MCF 10A (cell line): ENCODE measurements around the gene MS4A10. TPM values are rescaled to one million over a fixed set of nuclear protein-coding genes. Genes with fewer than 3 reads are reported as not detected.

Experiments
- BruUV-seq: library from RNA; stranded (reverse); fragments of 400-500 nt; replicated peaks from 2 replicates; lab custom pipeline; 2021; lab: Mats Ljungman, UMichigan
- CTCF ChIA-PET: fragments of 300-600 bp; sonication (Branson Sonifier 250); formaldehyde crosslinking; extraction: SDS; loops from one replicate; lab custom pipeline; 2021; ENCODE audit warnings: antibody characterized with exemption, inconsistent platforms; lab: Yijun Ruan, JAX
- POLR2A ChIA-PET: fragments of 300-600, 350-650 bp; sonication (Branson Sonifier 250); formaldehyde crosslinking; extraction: SDS; loops from one replicate; lab custom pipeline; 2020; ENCODE audit warnings: antibody characterized with exemption, inconsistent platforms; lab: Yijun Ruan, JAX
- DNase-seq: peaks from one replicate; pipeline ENCODE4 v3.0.0-alpha.2; 2018; ENCODE audit not compliant: unreplicated experiment
- H3K27ac Mint-ChIP-seq: one replicate; pipeline ENCODE4 v1.8.0; 2022; ENCODE audit warnings: mild to moderate bottlenecking, low read depth, mixed read lengths; ENCODE audit not compliant: unreplicated experiment
- H3K27me3 Mint-ChIP-seq: one replicate; pipeline ENCODE4 v1.8.0; 2022; ENCODE audit warnings: mixed read lengths; ENCODE audit not compliant: insufficient read depth, unreplicated experiment
- H3K36me3 Mint-ChIP-seq: one replicate; pipeline ENCODE4 v1.8.0; 2022; ENCODE audit warnings: mild to moderate bottlenecking, moderate library complexity, mixed read lengths; ENCODE audit not compliant: insufficient read depth, unreplicated experiment
- H3K4me1 Mint-ChIP-seq: one replicate; pipeline ENCODE4 v1.8.0; 2022; ENCODE audit warnings: mixed read lengths; ENCODE audit not compliant: insufficient read depth, unreplicated experiment
- H3K4me3 Mint-ChIP-seq: one replicate; pipeline ENCODE4 v1.8.0; 2022; ENCODE audit warnings: mild to moderate bottlenecking, moderate library complexity, mixed read lengths; ENCODE audit not compliant: unreplicated experiment
- H3K9me3 Mint-ChIP-seq: one replicate; pipeline ENCODE4 v1.8.0; 2022; ENCODE audit warnings: mixed read lengths; ENCODE audit not compliant: unreplicated experiment
- CTCF ChIP-seq: fragments of 200-600 bp; IDR thresholded peaks from one replicate; pipeline ENCODE4 v1.8.0; 2022; ENCODE audit warnings: antibody characterized with exemption, mild to moderate bottlenecking; ENCODE audit not compliant: unreplicated experiment
- intact Hi-C: fragments of 100-400 bp; cut with micrococcal nuclease; formaldehyde crosslinking; loops from 2 replicates; pipeline ENCODE4 v1.14.1; 2022
- total RNA-seq: library from RNA; stranded (reverse); gene quantifications from 2 replicates; pipeline ENCODE4 v1.2.3, GENCODE V29; 2022

Gene MS4A10
- total RNA-seq, 1 experiment from 2014 or later: not detected

- H3K9me3 Mint-ChIP-seq: no peaks in the 10 kb centered on the region
- POLR2A ChIA-PET: interaction anchor here (0.8 kb wide), 1 partner anchor 12 kb away, joined by 3 read pairs; no protein-coding TSS in a partner anchor
- no peaks in the 10 kb centered on the region for H3K27me3 Mint-ChIP-seq
- CTCF ChIA-PET: interaction anchor here (1.5 to 2.1 kb wide), 2 partner anchors 51 to 393 kb away, joined by 3 to 6 read pairs; no protein-coding TSS in a partner anchor
- no peak overlapping the region for H3K4me3 Mint-ChIP-seq
- TF ChIP-seq CTCF: no peak
- peaks cover 9% of the 10 kb centered on the region for H3K4me1 Mint-ChIP-seq
- H3K36me3 Mint-ChIP-seq: no peaks in the 10 kb centered on the region
- no peak overlapping the region for H3K27ac Mint-ChIP-seq
- no TSS peak for BruUV-seq
- intact Hi-C loops: no loop called here
- DNase-seq: no peak
These were observed 4.4 kb upstream of the MS4A10 start for GRCh38 chr11:60780774-60781173.

- TF ChIP-seq CTCF: no peak
- H3K9me3 Mint-ChIP-seq: no peaks in the 10 kb centered on the region
- H3K27me3 Mint-ChIP-seq: no peaks in the 10 kb centered on the region
- H3K27ac Mint-ChIP-seq: no peak overlapping the region
- peaks cover 9% of the 10 kb centered on the region for H3K4me1 Mint-ChIP-seq
- intact Hi-C loops: no loop called here
- H3K4me3 Mint-ChIP-seq: no peak overlapping the region
- CTCF ChIA-PET: interaction anchor here (1.2 to 1.5 kb wide), 2 partner anchors 49 to 392 kb away, joined by 3 to 5 read pairs; no protein-coding TSS in a partner anchor
- BruUV-seq: no TSS peak
- no peak for DNase-seq
- no peaks in the 10 kb centered on the region for H3K36me3 Mint-ChIP-seq
- POLR2A ChIA-PET: interaction anchor here (0.8 kb wide), 1 partner anchor 12 kb away, joined by 3 read pairs; no protein-coding TSS in a partner anchor
These were observed 3.7 kb upstream of the MS4A10 start for GRCh38 chr11:60781286-60781980.

- DNase-seq: no peak
- Mint-ChIP-seq H3K27me3 (no peaks in the 10 kb centered on the region), H3K36me3 (no peaks in the 10 kb centered on the region), H3K27ac (no peak overlapping the region), H3K4me1 (peaks cover 9% of the 10 kb centered on the region), H3K9me3 (no peaks in the 10 kb centered on the region), H3K4me3 (no peak overlapping the region)
- ChIA-PET CTCF (interaction anchor here (1.2 kb wide), 1 partner anchor 48 kb away, joined by 5 read pairs; no protein-coding TSS in a partner anchor), POLR2A (no interaction called here)
- no peak for TF ChIP-seq CTCF
- intact Hi-C loops: no loop called here
- BruUV-seq: no TSS peak
These were observed 3.2 kb upstream of the MS4A10 start for GRCh38 chr11:60781981-60782316.

- Mint-ChIP-seq H3K36me3 (no peaks in the 10 kb centered on the region), H3K27me3 (no peaks in the 10 kb centered on the region), H3K27ac (no peak overlapping the region), H3K4me3 (no peak overlapping the region), H3K4me1 (peaks cover 3% of the 10 kb centered on the region), H3K9me3 (no peaks in the 10 kb centered on the region)
- no peak for DNase-seq
- BruUV-seq: no TSS peak
- ChIA-PET CTCF (interaction anchor here (1.2 kb wide), 1 partner anchor 48 kb away, joined by 5 read pairs; no protein-coding TSS in a partner anchor), POLR2A (no interaction called here)
- intact Hi-C loops: no loop called here
- no peak for TF ChIP-seq CTCF
These were observed 2.6 kb upstream of the MS4A10 start for GRCh38 chr11:60782393-60783140.
